Stimulated activated naive B cell treated with anti-CD40 and anti-IgM and Interleukin-4, amounts not matched to agents 10 μg/mL and 1 μg/mL and 100 μg/mL, for 72 hours (primary cell): Measurements from ENCODE around the gene C15orf61.

Source experiments
- ATAC-seq, 2 donors: fragments of 150-1000 bp; cut with Tn5 transposase; replicated peaks; 2 replicates each; pipeline ENCODE4 v1.10.0; 2021; ENCODE audit warnings: moderate library complexity in 1 of 2
- DNase-seq: peaks from one replicate; pipeline ENCODE4 v3.0.0; 2021
- H3K27ac Mint-ChIP-seq: one replicate; pipeline ENCODE4 v1.8.0; 2022; ENCODE audit warnings: mild to moderate bottlenecking, mixed read lengths
- H3K27me3 Mint-ChIP-seq, 2 donors: one replicate each; pipeline ENCODE4 v1.8.0; 2022; ENCODE audit warnings: mixed read lengths in 2 of 2
- H3K36me3 Mint-ChIP-seq, 2 donors: one replicate each; pipeline ENCODE4 v1.8.0; 2022; ENCODE audit warnings: mixed read lengths in 2 of 2, mild to moderate bottlenecking in 1 of 2
- H3K4me1 Mint-ChIP-seq, 2 donors: one replicate each; pipeline ENCODE4 v1.8.0; 2022; ENCODE audit warnings: mixed read lengths in 2 of 2, mild to moderate bottlenecking in 1 of 2
- H3K4me3 Mint-ChIP-seq, 2 donors: one replicate each; pipeline ENCODE4 v1.8.0; 2022; ENCODE audit warnings: mild to moderate bottlenecking in 2 of 2, mixed read lengths in 2 of 2, moderate library complexity in 1 of 2
- H3K9me3 Mint-ChIP-seq, 2 donors: one replicate each; pipeline ENCODE4 v1.8.0; 2022; ENCODE audit warnings: mixed read lengths in 2 of 2, mild to moderate bottlenecking in 1 of 2

C15orf61 gene

DNA sequence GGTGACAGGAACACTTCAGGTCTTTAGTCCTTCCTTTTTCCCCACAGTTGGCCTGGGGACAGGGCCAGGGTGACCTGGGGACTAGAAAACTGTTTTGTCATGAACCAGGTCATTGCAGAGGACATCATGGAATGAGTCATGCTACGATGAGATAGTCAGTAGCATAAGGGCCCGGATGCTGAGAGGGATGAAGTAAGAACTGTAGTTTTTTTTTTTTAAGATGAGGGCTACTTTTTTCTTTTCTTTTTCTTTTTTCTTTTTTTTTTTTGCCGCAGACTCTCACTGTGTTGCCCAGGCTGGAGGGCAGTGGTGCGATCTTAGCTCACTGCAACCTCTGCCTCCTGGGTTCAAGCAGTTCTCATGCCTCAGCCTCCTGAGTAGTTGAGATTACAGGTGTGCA is 29.6 kb downstream of the C15orf61 start:
- no peak overlapping the region for H3K4me3 Mint-ChIP-seq
- no peaks in the 10 kb centered on the region for H3K27me3 Mint-ChIP-seq
- H3K36me3 Mint-ChIP-seq: peaks cover 8 to 19% of the 10 kb centered on the region in 2 donors
- DNase-seq (no peak), ATAC-seq (no peak)
- H3K4me1 Mint-ChIP-seq: peaks cover 5 to 11% of the 10 kb centered on the region in 2 donors
- H3K9me3 Mint-ChIP-seq: no peaks in the 10 kb centered on the region
- peak overlapping the region; percentile 31 for H3K27ac Mint-ChIP-seq

DNA sequence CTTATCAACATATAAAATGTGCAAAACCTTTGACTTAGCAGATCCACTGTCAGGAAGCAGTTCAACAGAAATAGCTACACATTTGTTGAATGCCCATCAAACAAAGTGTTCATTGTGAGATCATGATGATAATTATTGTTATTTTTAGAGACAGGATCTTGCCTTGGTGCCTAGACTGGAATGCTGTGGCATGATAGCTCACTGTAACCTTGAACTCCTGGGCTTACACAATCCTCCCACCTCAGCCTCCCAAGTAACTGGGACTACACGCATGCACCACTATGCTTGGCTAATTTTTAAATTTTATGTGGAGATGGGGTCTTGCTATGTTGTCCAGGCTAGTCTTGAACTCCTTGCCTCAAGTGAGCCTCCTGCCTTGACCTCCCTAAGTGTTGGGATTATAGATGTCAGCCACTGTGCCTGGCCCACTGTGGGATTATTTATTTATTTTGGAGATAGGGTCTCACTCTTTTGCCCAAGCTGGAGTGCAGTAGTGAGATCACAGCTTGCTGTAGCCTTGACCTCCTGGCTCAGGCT is 30.3 kb downstream of the C15orf61 start:
- ATAC-seq: no peak

DNA sequence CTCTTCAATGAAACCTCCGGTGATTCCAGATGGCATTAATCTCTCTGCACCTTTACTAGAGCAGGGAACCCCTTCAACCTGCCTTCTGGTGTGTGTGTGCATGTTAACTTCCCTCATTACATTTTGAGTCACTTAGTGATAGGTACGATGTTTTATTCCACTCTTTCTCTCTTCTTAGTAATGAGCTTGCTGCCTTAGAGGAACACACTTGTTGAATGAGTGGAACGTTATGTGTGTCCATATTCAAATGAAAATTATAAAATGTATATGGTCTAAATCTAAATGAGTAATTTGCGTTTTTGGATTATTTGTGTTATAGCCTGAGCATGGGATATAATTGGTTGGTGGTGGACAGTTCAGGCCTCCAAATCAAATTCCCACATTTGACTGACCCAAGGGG is 33.6 kb downstream of the C15orf61 start:
- no peak for ATAC-seq
- no peak overlapping the region for H3K27ac Mint-ChIP-seq
- no peak overlapping the region for H3K4me3 Mint-ChIP-seq
- H3K27me3 Mint-ChIP-seq: no peaks in the 10 kb centered on the region
- H3K4me1 Mint-ChIP-seq: peaks cover 0 to 8% of the 10 kb centered on the region in 2 donors
- peaks cover 0 to 4% of the 10 kb centered on the region in 2 donors for H3K9me3 Mint-ChIP-seq
- no peak for DNase-seq
- H3K36me3 Mint-ChIP-seq: peaks cover 28 to 43% of the 10 kb centered on the region in 2 donors

More for the DNA sequence above, 30.3 kb downstream of the C15orf61 start:
- peaks cover 5 to 11% of the 10 kb centered on the region in 2 donors for H3K4me1 Mint-ChIP-seq
- no peak overlapping the region for H3K27ac Mint-ChIP-seq
- no peak overlapping the region for H3K4me3 Mint-ChIP-seq
- H3K27me3 Mint-ChIP-seq: no peaks in the 10 kb centered on the region
- H3K9me3 Mint-ChIP-seq: no peaks in the 10 kb centered on the region
- DNase-seq: no peak
- H3K36me3 Mint-ChIP-seq: peaks cover 11 to 23% of the 10 kb centered on the region in 2 donors

DNA sequence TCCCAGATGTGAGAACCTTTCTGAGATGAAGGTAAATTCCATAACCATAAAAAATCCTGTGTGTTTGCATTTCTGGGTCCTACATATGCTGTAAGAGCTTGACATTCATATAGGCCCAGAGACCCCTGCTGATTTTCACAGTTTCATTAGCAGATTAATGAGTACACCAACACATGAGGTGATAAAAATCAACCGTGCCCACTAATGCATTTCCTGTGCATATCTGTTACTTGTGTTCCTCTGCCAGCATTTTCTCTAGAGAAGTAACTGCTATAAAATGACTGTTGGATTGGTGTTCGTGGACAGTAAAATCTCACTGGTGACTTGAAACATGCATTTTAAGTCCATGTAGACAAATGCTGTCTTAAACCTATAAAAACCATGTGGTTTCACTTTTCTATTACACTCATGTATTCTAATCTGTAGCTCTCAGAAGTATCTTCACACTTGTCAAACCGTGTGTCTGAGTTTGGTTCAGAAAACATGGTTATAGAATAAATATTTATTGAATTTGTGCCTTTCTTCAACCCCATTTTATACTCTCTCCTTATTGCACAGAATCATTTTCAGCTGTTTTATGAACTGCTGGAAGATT is 36.1 kb downstream of the C15orf61 start:
- Mint-ChIP-seq H3K27me3 (no peaks in the 10 kb centered on the region), H3K27ac (no peak overlapping the region), H3K9me3 (peaks cover 0 to 4% of the 10 kb centered on the region in 2 donors), H3K4me3 (no peak overlapping the region), H3K4me1 (peaks cover 10 to 14% of the 10 kb centered on the region in 2 donors), H3K36me3 (peaks cover 31 to 42% of the 10 kb centered on the region in 2 donors)
- ATAC-seq (no peak), DNase-seq (no peak)

DNA sequence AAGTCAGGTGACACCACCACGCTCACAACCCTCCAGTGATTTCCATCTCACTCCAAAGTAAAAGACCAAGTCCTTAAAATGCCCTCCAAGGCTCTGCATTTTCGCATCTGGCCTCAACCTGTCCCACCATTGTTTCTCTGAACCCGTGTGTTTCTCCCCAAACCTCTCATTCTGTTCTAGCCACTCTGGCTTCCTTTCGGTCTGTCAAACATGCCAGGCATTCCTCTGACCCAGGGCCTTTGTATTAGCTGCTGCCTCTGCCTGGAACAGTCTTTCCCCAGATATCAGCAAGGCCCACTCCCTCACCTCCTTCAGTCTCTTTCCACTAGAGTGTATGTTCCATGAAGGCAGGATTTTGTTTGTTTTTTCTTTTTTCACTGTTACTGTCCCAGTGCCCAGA is 37.6 kb downstream of the C15orf61 start:
- Mint-ChIP-seq H3K4me3 (no peak overlapping the region), H3K27ac (no peak overlapping the region), H3K9me3 (peaks cover 0 to 4% of the 10 kb centered on the region in 2 donors), H3K36me3 (peaks cover 31 to 45% of the 10 kb centered on the region in 2 donors), H3K27me3 (no peaks in the 10 kb centered on the region), H3K4me1 (peaks cover 10 to 14% of the 10 kb centered on the region in 2 donors)
- DNase-seq: no peak
- ATAC-seq: no peak

DNA sequence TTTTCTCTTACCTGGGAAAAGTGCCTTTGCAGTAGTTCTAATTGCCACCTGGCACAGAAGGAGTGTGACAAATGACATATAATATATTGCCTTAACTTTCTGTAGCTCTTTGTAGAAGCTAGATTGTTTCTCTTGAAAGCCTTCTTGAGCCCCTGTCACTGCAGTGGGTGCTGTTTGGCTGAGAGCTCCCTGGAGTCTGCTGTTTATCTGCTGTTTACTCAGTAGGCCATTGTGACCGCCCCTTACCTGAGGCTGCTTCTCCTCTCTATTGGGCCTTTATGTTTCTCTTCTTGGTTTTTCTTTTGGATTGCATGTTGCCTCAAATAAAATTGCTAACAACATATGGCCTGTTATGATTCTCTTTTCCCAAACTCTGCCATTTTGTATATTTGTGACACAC is 38.2 kb downstream of the C15orf61 start:
- Mint-ChIP-seq H3K36me3 (peaks cover 31 to 51% of the 10 kb centered on the region in 2 donors), H3K4me3 (no peak overlapping the region), H3K27me3 (no peaks in the 10 kb centered on the region), H3K9me3 (peaks cover 0 to 4% of the 10 kb centered on the region in 2 donors), H3K4me1 (peaks cover 10 to 20% of the 10 kb centered on the region in 2 donors), H3K27ac (no peak overlapping the region)
- DNase-seq: no peak
- ATAC-seq: no peak

DNA sequence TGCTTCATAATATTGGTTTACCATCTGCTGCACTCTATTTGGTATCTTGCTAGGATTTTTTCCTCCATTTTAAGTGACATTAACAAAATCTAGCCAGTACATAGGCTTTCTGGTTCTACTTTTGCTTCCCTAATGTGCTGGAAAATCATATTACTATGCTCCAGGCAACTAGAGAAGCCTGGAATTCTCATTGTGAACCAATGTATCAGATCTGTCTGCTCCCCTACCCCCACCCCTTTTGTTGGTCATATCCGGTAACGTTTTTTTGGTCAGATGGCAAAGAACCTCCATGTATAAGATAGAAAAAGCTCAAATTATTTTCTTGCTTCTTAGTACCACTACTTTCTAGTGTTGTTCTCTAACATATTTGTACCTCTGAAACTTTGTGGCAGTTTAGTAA is 38.6 kb downstream of the C15orf61 start:
- Mint-ChIP-seq H3K27me3 (no peaks in the 10 kb centered on the region), H3K36me3 (peaks cover 30 to 54% of the 10 kb centered on the region in 2 donors), H3K4me3 (no peak overlapping the region), H3K4me1 (peaks cover 13 to 25% of the 10 kb centered on the region in 2 donors), H3K27ac (no peak overlapping the region), H3K9me3 (peaks cover 0 to 4% of the 10 kb centered on the region in 2 donors)
- no peak for ATAC-seq
- no peak for DNase-seq

DNA sequence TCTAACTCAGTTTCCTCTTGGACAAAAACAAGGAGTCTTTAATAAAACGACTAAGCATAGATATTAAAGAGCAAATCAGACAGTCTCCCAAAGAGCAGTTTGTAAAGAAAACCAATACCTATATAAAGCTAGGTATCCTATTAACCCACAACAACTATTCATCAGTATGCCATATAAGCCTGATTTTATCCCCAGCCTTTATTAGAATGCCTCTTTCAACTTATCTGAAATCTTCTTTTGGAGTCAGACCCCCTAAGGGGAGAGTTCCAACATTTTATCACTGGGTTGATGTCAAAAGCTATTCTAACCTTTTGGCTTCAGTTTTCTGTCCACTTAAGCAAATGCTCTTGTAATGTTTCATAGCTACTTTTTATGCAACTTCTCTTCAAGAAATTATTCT is 39.4 kb downstream of the C15orf61 start:
- Mint-ChIP-seq H3K9me3 (peaks cover 0 to 4% of the 10 kb centered on the region in 2 donors), H3K4me3 (no peak overlapping the region), H3K27ac (no peak overlapping the region), H3K4me1 (peaks cover 13 to 32% of the 10 kb centered on the region in 2 donors), H3K27me3 (no peaks in the 10 kb centered on the region), H3K36me3 (peaks cover 25 to 47% of the 10 kb centered on the region in 2 donors)
- ATAC-seq: no peak
- no peak for DNase-seq

DNA sequence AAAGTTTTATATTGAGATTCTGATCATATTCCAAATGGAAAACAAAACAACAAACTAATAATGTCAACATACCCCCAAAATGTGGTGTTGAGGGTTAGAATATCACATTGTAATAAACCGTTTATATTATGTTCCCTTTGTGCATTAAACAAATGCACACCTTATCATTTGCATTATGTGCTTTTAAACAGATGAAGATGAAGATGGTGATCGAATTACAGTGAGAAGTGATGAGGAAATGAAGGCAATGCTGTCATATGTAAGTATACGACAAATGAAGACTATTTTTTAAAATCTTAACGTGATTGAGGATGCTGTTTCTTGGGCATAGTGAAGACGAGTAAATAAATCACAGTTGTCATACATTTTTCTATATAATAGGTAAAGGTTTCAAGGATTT is 42.2 kb downstream of the C15orf61 start:
- H3K27ac Mint-ChIP-seq: no peak overlapping the region

DNA sequence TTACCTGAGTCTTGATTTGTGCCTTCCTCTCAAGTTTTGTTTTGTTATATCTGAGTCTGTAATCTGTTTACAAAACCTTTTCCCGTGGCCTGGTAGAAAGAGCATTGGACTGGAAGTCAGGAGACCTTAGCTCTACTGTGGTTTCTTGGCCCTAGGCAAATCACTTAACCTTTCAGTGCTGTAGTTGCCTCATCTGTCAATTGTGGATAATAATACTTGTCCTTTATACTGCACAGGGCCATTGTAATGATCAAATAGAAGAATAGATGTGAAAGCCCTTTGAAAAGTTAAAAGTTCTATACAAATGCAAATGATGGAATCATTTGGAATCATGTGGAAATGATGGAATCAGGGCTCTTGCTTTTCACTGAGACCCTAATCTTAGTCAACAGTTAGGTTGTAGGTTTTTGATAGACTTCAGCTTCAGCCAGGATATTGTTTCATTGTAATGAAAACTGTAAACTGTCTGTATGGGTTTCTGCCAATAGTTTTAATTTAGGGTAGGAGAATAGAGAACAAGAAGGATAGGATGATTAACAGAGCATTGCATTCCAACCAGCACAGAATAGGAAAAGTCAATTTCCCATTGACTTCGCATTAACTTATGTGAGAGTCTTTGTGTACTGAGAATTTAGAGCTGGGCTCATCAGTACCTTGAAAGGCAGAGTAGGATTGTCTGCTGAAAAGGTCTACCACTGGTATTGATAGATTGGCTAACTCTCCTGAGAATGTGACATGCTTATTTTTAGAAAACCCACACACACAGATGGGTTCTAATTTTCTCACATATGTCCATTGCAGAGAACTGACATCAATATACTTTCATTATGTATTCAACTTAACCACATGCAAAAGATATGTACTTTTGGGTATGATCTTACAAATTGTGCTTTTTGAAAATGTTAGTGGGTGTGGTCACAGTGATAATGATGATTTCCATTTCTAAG is 43.4 kb downstream of the C15orf61 start:
- Mint-ChIP-seq H3K27me3 (no peaks in the 10 kb centered on the region), H3K36me3 (peaks cover 12 to 33% of the 10 kb centered on the region in 2 donors), H3K4me1 (peaks cover 13 to 24% of the 10 kb centered on the region in 2 donors), H3K9me3 (no peaks in the 10 kb centered on the region), H3K4me3 (no peak overlapping the region), H3K27ac (no peak overlapping the region)
- ATAC-seq: peak; percentile 86 to 88
- no peak for DNase-seq

More for the DNA sequence above, 42.2 kb downstream of the C15orf61 start:
- DNase-seq: no peak
- Mint-ChIP-seq H3K27me3 (no peaks in the 10 kb centered on the region), H3K4me3 (no peak overlapping the region), H3K36me3 (peaks cover 20 to 41% of the 10 kb centered on the region in 2 donors), H3K9me3 (peaks cover 0 to 4% of the 10 kb centered on the region in 2 donors), H3K4me1 (peaks cover 13 to 32% of the 10 kb centered on the region in 2 donors)
- ATAC-seq: no peak

DNA sequence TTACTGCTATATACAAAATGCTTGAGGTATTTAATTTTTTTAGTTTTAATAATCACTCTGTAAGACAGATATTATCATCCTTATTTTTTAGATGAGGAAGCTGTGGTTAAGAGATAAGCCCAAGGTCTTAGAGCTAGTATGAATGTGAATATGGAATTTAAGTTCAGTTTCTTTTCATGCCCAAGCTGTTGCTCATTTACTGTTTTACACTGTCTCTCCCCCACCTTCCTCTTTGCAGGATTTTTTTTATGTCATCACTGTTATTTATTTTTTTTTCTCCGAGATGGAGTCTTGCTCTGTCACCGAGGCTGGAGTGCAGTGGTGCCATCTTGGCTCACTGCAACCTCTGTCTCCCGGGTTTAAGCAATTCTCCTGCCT is 44.0 kb downstream of the C15orf61 start:
- DNase-seq (no peak), ATAC-seq (peak; percentile 82 to 88)
- Mint-ChIP-seq H3K4me1 (peaks cover 13 to 24% of the 10 kb centered on the region in 2 donors), H3K27ac (no peak overlapping the region), H3K4me3 (no peak overlapping the region), H3K27me3 (no peaks in the 10 kb centered on the region), H3K9me3 (no peaks in the 10 kb centered on the region), H3K36me3 (peaks cover 8 to 30% of the 10 kb centered on the region in 2 donors)

DNA sequence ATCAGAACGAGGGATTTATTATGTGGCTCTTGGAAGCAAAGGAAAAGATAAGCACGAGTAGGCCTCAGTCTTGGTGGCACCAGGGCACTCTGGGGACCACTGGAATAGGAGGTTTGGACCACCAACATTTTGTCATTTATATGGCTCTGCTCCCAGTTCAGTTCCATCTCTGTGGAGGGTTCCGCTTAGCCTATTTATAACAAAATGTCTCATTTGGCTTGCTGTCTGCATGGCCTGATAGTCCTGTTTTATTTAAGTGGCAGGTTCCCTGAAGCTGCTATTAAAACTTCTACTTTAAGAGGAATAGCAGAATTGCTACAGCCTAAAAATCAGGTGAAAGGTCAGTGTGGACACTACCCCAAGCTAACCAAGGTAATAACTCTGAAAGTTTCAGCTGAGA is 48.7 kb downstream of the C15orf61 start:
- Mint-ChIP-seq H3K27me3 (no peaks in the 10 kb centered on the region), H3K4me1 (peaks cover 5 to 16% of the 10 kb centered on the region in 2 donors), H3K36me3 (peaks cover 8 to 29% of the 10 kb centered on the region in 2 donors), H3K27ac (no peak overlapping the region), H3K9me3 (no peaks in the 10 kb centered on the region), H3K4me3 (no peak overlapping the region)
- ATAC-seq (no peak), DNase-seq (no peak)

DNA sequence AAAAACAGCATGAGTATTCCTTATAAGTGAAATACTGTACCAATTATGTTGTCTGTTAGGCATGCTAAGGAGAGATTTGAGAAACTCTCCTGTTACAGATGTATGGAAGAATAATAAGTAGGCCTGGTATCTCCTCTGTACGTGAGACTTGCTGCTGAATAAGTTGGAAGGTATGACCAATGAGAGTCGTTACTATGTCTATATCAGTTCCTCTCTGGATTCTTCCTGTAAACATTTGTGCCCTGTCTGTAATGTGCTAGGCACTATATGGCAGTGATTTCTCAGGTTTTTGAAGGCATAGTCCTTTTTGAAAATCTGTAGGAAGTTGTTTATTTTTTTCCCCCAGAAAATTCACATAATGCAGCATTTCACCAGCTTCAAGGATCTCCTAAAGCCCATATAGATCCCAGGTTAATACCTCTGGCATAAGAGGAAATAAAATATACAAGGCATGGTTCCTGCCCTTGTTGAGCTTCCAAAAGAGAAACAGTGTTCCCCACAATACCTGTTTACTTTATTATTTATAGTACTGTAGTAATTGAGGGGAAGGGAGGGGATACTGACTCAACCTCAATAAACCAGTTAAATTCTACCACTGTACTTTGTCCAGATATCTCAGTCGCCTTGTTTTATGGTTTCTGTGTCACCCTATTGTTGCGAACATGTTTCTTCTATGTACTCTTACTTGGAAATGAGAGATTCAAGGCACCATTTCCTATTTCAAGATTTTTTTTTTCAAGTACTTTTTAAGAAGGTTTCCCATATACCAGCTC is 50.1 kb downstream of the C15orf61 start:
- Mint-ChIP-seq H3K27ac (no peak overlapping the region), H3K27me3 (no peaks in the 10 kb centered on the region), H3K4me1 (peaks cover 8 to 9% of the 10 kb centered on the region in 2 donors), H3K9me3 (no peaks in the 10 kb centered on the region), H3K4me3 (no peak overlapping the region), H3K36me3 (peaks cover 10 to 29% of the 10 kb centered on the region in 2 donors)
- ATAC-seq (no peak), DNase-seq (no peak)
